ENCODE data around the gene SLCO2A1.

Gene SLCO2A1

DNA sequence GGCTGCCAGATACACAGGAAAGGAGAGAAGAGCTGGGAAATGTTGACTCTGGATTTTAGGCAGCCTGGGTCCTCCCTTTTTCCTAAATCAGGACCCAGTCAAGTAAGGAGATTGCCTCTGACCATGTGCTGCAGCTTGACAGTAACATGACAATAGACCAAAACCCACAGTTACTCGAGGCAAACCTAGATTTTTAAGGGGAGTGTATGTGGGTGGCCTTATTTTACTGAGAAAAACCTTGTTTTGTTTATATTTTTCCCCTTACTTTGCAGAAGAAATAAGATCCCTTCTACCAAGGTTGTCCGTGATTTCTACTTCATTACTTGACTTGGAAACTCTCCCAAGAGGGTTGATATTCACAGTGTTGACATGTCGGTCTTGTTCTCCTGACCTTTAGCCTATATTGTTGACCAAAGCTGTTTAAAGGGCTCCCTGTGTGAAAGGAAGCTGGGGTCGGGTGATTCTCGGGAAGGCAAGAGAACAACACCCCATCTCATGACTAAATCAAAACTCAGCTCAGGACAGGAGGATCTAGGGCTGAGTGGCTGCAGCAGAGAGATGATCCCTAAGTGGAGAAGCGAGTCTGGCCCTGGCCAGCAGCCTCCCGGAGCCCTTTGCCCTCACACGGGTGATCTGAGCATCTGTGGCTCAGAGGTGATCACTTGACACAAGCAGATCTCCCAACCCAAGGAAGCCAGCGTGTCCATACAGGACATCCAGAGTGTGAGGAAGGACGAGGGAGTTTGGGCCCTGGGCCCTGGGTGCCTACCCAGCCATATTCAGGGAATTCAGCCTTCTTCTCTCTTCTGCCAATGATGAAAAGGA is 31.0 kb upstream of the SLCO2A1 start:
- no peak for DNase-seq

DNA sequence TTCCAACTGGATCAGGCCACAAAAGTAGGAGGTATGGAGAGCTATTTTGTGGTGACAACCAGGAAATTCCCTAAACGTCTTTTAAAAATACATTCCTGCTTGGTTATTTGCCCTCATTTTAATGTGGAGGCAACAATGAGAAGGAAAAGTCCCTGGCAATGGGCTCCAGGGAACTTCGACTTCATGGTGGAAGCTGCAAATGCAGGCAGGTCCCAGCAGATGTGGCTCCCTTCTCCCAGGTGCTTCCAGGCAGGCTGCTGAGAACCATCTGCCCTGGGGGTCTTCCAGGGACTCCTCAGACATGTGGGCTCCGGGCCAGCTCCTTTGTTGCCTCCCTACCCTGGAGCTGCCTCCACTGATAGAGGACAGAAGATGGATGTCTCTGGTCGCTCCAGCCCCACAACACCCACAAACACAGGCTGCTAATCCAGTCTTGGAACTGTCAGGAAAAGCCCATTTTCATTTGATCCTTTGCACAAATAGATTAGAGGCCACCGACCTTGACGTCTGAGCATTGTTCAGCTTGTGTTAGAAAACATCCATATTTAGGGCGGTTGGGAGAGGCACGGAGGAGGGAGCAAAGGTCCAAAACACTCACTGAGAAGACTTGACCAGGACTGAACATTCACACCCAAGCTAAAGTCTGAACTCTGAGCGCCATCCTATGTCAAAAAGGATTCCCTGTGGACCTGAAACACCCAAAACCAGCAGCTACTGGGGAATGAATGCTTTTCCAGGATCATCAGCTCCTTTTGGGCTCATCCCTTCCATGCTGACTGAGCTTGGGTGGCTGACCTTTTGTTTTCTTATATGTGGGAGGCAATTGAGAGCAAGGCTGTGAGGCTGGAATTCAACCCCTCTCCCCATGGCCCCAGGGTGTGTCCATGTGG is 30.2 kb upstream of the SLCO2A1 start:
- no peak for DNase-seq

DNA sequence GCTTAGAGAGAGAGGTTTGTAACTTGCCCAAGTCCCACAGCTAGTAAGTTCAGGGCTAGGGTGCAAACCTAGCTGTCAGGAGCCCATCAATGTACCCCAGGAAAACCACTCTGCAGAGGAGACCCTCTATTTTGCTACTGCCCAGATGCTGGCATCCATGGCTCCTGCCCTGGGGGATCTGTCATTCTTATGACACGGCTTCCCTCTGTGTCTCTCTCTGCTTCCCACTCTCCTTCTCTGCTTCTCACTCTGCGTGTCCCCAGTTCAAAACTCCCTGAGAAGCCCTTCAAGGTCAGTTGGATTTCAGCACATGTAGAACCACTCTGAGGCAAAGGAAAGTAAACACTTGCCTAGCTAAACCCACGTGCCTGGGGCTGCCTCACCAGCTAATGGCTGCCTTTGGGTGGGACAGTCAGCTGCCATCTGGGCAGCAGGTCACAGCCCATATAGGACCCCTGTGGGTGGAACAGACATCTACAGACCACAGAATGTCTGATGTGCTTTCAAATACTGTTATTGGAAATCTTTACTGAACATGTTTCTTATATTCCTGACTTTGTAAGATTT is 29.4 kb upstream of the SLCO2A1 start:
- DNase-seq = no peak

DNA sequence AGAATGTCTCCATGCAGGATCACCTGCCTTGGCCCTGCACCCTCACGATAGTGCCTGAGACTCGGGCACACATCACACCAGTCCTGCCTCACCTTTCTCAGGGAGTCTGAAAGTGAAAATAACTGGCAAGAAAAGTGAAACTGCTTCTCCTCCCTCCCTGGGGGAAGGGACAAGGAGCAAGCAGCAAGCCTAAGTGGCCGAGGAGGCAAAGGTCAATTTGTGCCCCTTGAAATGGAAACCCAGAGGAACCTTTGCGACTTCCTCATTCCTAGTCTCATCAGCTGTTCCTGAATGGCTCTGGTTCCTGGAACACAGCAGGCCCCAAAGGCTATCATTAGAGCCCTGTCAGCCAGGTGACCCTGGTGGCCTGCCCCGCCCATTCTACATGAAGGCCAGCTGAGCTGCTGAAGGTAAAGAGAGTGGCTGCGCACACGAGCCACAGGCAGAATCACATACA is 28.0 kb upstream of the SLCO2A1 start:
- DNase-seq = no peak

DNA sequence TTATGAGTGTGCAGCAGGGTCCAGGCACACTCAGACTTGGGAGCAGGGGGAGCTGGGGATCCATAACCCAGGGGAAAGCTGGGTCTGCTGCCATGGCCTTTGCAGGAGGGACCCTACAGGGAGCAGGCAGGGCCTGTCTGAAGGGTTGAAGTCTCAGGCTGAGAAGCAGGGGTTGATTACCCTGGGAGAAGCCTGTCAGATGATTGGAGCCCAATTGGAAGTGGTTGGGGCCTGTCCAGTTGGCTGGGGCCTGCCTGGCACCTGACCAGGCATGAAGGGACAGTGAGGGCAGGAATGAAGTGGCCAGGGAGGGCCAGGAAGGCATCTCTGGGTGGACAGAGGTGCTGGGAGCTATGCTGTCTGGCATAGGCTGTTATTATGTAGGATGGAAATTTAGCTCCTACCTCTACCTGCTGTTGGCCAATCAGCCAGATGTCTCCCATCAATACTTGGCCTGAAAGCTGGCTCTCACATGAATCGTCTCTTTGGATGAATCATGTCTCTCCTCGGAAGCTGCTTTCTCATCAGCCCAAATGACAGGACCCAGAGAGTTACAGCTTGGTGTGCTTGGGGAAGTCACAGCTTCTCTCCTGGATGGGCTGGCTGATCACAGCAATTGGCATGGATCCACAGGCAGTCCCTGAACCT is 27.4 kb upstream of the SLCO2A1 start:
- DNase-seq = no peak

DNA sequence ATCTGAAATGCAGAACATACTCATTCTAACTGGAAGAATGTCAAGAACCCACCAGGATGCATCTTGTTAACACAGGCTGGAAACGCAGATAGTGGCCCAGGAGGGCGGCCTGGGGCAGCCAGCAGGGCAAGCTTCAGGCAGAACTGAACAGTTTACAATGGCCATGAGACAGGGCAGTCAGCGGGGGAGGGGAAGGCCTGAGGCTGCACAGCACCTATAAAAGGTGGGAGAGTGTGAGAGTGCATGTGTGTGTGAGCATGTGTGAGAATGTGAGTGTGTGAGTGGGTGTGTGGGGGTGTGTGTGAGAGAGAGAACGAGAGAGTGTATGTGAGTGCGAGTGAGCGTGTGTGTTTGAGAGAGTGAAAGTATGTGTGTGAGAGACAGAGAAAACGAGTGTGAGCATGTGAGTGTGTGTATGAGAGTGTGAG is 26.8 kb upstream of the SLCO2A1 start:
- no peak for DNase-seq

DNA sequence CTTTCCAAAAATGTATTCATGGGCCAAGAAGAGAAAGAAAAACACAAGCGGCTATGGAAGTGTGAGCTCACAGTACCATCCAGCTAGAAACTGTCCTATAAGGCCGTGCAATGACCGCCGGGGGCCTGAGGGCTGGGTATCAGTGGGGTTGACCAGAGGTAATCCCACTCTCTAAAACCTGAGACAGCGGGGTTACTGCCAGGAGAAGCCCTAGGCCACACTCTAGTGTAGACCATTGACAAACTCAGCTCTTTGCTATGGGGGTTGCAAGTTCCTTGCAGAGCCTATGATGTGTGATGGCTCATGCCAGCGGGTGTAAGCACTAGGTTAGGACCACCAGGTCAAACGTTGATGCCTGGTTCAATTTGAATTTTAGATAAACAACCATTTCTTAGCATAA is 25.9 kb upstream of the SLCO2A1 start:
- no peak for DNase-seq

DNA sequence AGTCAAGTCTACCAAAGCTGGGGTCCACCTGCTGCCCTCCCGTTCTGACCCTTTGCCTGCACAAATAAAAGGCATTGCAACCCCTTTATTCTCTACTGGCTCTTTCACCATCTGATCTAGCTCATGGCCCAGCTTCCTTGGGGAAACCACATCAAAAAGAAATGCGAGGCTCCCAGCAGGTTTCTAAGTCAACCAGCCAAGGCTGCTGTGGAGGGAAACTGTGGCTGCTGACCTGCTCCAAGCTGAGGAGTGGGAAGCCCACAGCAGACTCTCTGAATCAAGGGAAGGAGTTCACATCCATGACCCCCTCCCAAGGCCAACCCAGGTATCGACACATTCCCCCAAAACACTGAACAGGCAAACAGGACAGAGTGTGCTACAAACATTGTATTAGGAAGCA is 25.2 kb upstream of the SLCO2A1 start:
- DNase-seq = no peak

DNA sequence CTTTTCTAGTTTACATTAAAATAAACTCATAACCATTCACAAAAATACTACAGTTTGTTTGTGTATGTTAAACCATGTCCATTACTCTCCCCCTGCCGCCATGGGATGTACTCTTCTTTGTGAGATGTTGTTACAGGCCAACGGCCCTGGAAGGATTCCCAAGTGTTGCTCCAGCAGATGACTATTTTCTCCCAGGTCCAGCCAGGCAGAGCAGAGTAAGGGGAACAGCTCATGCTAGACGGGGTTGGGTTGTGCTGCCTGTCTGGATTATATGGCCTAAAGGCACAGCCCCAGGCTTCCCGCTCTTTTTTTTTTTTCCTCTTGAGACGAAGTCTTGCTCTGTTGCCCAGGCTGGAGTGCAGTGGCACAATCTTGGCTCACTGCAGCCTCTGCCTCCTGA is 24.5 kb upstream of the SLCO2A1 start:
- no peak for DNase-seq

DNA sequence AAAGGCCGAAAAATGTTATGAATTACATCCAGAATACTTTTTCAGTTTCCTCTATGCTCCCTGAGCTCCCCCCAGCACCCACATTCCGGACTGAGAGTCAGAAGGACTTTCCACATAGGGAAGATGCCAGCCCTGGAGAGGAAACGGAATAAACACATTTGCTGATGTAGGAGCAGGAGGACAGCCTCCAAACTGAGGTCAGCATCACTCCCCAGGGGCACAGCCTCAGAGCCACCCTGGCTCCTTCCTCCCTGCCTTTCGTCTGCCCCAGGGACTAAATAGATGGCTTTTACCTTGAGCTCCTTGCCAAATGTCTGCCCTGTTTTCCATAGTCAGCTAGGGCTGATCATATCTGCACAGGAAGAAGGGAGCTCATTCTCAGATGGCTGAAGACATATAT is 22.6 kb upstream of the SLCO2A1 start:
- DNase-seq = no peak

DNA sequence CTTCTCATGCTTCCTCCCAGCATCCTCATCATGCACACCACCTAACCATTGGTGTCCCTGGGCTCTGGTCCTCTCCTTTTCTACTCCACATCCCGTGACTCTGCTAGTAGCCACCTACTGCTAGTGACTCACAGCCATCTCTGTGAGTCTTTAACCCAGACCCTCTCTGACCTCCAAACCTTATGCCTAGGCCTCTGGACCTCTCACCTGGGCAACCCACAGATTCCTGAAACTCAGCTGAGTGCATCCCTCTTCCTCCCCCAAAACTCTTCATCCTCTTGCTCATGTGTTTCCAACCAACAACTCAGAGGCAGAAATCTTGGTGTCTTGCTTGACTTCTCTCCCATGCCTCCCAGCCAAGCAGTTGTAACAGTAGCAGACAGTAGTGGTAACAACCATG is 20.0 kb upstream of the SLCO2A1 start:
- no peak for DNase-seq

DNA sequence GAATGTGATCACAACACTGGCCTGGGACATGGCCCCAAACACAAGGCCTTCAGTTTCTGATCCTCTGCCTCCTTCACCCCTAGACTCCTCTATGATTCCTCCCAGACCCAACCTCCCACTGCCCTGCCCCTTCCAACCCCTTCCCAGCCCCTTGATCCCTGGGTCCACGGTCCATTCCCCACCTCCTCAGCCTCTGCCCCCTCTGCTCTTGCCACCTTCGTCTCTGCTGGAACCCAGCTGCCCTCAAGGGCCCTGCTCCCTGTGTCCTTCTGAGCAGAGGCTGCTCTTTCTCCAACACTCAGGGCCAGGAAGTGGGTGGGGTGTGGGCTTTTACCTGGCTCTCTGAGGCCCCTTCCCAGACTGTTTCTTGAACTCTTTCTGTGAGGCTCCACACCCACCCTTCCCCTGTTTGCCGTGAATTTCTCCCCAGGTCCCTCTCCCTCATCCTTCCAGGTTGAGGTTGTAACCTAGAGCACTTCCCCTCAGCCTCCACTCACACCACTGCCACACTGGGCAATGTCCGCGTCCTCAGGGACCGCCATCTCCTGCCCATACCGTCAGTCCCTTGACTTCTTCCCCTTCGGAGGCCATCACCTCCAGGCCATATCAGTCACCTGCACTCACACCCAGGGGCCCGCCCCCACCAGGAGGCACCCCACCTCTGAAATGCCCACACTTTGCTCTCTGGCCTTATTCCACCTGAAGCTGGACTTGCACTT is 18.7 kb upstream of the SLCO2A1 start:
- DNase-seq = no peak

DNA sequence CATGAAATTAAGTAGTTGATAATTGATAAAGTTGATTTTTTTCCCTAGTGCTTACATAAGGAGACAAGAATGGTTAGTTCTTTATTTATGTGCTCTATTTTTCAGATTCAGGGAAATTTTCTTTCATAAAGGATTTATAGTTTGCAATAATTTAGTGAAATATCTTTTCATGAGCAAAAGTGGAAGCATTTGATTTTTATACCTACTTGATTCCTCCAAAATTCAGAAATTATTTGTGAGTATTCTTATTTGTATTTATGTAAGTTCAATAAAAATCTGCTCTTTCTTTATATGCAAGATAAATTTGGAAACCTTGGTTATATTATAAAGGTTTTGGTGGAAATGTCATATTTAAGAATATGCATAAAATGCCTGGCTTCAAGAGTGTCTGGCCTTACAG is 14.7 kb upstream of the SLCO2A1 start:
- no peak for DNase-seq

DNA sequence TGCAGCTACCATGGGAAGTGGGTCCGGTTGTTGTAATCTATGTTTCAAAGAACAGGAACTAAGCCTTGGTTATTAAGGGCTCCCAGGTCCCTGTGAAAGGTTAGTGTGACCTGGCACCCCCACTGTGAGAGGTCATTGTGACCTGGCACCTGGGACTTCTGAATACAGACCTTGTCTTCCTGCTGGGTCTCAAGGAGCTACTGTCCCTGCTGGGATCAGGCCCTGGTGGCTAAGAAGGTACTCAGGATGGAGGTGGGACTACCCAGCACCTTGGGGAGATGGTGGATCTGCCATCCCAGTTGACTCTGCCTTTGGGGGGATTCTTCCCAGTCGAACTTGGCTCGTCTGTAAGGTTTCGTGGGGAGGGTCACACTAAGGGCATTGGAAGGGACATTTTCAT is 10.3 kb upstream of the SLCO2A1 start:
- no peak for DNase-seq

DNA sequence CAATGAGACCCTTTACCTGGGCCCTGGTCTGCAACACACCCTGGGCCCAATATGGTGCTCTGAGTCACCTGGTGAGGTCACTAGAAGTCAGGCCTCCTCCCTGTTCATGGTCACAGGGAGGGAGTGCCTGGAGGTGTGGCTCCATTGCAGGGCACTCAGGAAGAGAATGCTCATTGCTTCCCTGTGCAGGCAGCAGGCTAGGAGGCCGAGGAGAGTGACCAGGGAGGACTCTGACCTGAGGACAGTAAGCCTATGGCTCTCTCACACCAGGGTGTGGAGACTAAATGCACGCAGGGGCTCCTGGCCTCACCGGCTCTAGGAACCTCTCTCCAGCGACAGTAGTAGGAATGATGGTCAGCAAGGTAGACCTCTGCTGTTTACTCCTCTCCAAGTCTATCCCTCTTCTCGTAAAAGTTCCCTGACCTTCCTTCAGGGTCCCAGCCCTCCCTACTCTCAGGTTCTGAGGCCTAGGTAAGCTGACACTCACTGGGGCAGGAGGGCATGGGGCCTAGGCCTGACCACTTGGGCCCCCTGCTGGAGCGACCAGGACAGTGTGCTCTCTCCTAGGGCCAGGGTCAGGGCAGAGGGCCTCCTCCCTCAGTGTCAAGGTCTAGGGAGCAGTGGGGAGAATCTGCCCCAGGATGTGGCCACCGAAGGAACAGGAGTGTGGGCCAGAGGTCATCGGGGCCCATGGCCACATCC is 9.6 kb upstream of the SLCO2A1 start:
- no peak for DNase-seq

DNA sequence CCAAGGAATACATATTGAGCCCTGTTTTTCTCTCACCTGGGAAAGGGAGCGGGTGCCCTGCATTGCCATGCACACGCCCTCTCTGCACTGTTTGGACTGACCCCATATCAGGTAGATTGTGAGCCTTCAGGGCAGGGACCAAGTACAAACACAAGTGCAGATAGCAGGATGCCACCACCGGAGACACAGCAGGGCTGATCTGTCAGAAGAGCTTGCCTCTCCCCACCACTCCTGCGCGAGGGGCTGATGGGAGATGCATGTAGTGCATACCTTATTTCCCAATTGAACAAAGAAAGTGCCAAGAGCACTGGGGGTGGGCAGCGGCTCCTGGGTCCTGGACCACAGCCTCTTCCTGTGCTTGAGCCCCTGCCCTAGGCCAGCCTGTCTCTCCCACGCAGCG is 9.0 kb upstream of the SLCO2A1 start:
- no peak for DNase-seq

DNA sequence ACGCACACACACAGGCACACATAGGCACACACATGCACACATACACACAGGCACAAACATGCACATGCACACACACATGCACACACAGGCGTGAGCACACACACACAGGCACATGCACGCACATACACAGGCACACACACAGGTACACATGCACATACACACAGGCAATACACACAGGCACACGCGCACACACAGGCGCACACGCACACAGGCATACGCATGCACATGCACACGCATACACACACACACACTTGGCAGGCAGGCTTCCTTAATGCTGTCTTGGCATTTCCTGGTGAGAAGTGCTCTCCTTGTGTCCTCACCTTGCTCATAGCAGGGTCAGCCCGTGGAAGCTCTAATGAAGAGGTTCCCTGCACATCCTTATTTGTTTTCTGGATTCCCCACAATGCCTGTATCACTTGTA is 8.4 kb upstream of the SLCO2A1 start:
- no peak for DNase-seq

DNA sequence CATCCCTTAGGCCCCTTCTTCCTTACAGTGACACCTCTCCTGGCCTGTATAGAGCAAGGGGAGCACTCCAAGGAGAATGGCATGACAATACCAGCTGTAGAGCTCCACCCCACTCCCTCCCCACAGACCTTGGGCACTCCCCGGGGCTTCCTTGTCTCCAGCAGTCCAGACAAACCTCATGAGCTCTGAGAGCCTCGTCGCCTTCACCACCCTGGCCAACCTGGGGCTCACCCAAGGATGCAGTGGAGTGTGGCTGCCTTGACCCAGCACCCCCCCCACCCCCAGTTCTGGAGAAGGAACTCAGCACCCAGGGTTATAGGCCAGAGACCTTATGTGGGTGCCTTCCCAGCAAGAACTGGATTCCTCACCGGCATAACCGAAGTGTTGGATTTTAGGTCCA is 7.4 kb upstream of the SLCO2A1 start:
- DNase-seq = no peak

DNA sequence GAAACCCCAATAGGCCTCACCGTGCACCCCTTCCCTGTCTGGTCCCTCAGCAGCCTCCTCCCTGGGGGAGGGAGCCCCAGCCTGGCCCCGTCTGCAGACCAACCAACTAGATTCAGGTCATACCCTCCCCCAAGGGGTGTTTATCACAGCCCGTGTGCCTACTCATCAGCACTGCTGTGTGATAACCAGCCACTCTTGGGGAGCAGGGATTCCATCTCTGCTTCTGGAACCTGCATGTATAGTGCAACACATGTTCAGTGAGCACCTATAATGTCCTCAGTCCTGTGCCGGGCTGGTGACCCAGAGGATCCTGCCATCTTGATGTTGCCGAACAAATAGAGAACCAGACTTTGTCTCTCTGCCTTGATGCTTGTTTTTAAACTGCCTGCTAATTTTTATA is 6.6 kb upstream of the SLCO2A1 start:
- no peak for DNase-seq

DNA sequence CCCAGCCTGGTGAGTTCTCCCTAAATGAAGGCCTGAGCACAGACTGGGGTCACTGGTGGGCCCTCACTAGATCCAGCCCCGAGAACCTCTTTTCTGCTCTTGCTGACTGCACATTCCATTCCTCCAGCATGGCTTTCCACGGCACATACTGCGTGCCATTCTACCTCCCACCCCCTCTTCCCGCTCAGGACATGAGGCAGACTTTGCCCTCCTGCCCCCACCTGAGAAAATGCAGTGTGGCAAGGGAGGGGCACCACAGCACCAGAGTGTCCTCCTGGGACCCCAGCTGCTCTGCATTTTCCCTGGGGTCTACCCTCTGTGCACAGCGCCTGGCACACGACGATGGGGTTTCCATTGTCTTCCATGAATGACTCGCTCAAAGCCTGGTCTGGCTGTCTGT is 6.1 kb upstream of the SLCO2A1 start:
- DNase-seq = no peak

DNA sequence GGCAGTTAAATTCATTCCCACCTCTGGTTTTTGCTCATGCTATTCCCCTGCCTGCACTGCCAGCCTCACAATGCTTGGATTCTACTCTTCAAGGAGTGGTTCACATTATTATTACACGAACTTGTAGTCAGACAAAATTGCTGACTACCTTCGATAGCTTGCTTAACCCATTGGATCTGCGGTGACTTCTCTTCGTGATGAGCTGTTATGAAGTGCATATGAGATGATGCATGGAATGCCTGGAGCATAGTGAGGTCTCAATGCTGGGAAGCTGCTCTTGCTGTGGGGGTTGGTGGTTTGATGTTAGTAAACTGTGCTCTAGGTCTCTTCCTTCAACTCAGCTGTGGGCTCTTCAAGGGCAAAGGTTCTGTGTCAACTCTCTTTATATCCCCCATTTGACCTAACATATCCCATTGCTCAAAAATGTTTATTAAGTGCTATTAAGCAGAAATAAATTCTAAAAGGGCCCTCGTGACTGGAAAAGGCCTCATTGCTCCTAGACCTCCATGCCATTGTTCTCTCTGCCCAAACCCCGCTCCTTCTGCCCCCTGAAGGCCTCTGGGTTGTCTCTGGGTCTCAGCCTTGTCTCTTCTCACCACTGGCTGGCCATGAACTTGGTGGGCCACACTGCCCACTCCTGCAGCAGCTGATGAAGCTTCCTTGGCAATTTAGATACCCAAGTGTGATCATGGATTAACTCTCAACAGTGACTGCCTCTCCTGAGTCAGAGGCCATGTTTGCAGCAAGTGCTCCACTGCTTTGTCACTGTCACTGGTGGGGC is 4.5 kb upstream of the SLCO2A1 start:
- DNase-seq = no peak
